Prostate gland (tissue), 2 donors: ENCODE data around the gene CACNA1H. TPM values are rescaled to one million over a fixed set of nuclear protein-coding genes. Genes with fewer than 3 reads are reported as not detected.
"Not testable (repeated sequence)": the region's sequence is repeated elsewhere in the genome, so short reads cannot be mapped to it uniquely, and the experiment has no call there.

Experiments used
- DNase-seq: peaks from one replicate; pipeline ENCODE4 v3.0.0-alpha.2; 2019; ENCODE audit warnings: low spot score
- H3K27ac ChIP-seq, 2 donors: fragments of 200-600 bp; sonication (generic); 2 replicates each; pipeline ENCODE4 v1.5.1; 2017 to 2019
- H3K27me3 ChIP-seq: fragments of 200-600 bp; sonication (generic); replicated peaks from 2 replicates; pipeline ENCODE4 v1.5.1; 2019; ENCODE audit not compliant: insufficient read depth
- H3K36me3 ChIP-seq, 2 donors: fragments of 200-600 bp; sonication (generic); 1 replicate in 1 of 2; 2 replicates in 1 of 2; pipeline versions ENCODE4 v1.5.1 to v1.8.1; 2017 to 2019
- H3K4me1 ChIP-seq: fragments of 200-600 bp; sonication (generic); replicated peaks from 2 replicates; pipeline ENCODE4 v1.5.1; 2019
- H3K4me3 ChIP-seq, 2 donors: fragments of 200-600 bp; sonication (generic); 2 replicates each; pipeline ENCODE4 v1.5.1; 2017 to 2019
- H3K9me3 ChIP-seq: fragments of 200-600 bp; sonication (generic); 2 replicates; pipeline ENCODE4 v1.5.1; 2017
- POLR2A ChIP-seq: fragments of 450-650 bp; IDR thresholded peaks from one replicate; pipeline ENCODE4 v1.6.1; 2016; ENCODE audit warnings: antibody characterized with exemption, mild to moderate bottlenecking
- POLR2AphosphoS5 ChIP-seq: sonication (generic); formaldehyde crosslinking; IDR thresholded peaks from one replicate; pipeline ENCODE4 v1.6.1; 2017; ENCODE audit warnings: antibody characterized with exemption
- whole genome bisulfite sequencing: methylation state at CpG from one replicate; pipeline ENCODE4 v1.1.5; 2018; 5-methylcytosine and 5-hydroxymethylcytosine counted together
- intact Hi-C: fragments of 100-400 bp; cut with DNase I; formaldehyde crosslinking; loops from one replicate; pipeline ENCODE4 v1.14.2; 2022
- total RNA-seq, 2 donors: library from RNA; depleted of rRNA; stranded (reverse); fragments of >200 nt; gene quantifications; one replicate each; pipeline ENCODE4 v1.1.0, GENCODE V29; 2016
- TF ChIP-seq, protein P1 (sequence below), 4 experiments: fragments of 200-600 bp in 2 of 4; fragments of 450-650 bp in 2 of 4; sonication (generic) in 2 of 4; IDR thresholded peaks; 1 replicate in 3 of 4; 2 replicates in 1 of 4; pipeline ENCODE4 v1.5.1; 2016 to 2019; ENCODE audit warnings: antibody characterized with exemption in 4 of 4, mild to moderate bottlenecking in 2 of 4, moderate library complexity in 2 of 4

CACNA1H gene
- total RNA-seq, 2 donors from 2014 or later = 32.5 to 111 TPM

DNA sequence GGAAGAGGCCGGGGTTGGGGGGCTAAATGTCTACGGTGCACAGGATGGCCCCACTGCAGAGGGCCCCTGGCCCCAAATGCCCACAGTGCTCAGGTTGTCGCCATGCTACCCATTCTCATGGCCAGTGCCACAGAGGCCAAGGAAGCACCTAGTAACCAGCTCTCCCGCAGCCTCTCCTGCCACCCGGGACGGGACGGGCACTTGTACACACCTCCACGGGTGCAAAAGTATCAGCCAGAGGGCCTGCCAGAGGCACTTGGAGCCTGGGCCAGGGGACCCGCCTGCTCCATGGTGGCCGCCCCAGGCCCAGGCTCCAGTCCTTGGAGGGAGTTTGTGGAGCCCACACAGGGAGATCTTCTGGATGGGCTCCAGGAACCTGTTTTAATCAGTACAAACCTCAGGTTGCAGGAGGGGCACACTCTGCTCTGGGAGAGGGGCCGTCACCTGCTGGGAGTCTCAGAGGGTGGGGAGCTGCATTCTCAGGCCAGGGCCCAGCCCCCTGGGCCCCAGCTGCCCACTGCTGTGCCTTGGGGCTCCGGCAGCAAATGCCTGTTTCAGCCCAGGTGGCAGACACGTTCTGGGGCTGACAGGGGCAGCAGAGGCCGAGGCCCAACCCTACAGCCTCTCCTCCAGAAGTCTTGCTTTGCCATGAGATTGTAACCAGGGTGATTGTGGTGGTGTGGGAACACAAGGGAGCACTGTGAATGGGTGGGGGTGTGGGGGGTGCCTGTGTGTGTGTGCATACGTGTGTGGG lies 110.9 kb downstream of the CACNA1H start:
- H3K27me3 ChIP-seq = peaks cover 21% of the 10 kb centered on the region
- intact Hi-C loops = no loop called here
- TF ChIP-seq, protein P1, sequence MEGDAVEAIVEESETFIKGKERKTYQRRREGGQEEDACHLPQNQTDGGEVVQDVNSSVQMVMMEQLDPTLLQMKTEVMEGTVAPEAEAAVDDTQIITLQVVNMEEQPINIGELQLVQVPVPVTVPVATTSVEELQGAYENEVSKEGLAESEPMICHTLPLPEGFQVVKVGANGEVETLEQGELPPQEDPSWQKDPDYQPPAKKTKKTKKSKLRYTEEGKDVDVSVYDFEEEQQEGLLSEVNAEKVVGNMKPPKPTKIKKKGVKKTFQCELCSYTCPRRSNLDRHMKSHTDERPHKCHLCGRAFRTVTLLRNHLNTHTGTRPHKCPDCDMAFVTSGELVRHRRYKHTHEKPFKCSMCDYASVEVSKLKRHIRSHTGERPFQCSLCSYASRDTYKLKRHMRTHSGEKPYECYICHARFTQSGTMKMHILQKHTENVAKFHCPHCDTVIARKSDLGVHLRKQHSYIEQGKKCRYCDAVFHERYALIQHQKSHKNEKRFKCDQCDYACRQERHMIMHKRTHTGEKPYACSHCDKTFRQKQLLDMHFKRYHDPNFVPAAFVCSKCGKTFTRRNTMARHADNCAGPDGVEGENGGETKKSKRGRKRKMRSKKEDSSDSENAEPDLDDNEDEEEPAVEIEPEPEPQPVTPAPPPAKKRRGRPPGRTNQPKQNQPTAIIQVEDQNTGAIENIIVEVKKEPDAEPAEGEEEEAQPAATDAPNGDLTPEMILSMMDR (IDR thresholded peaks at IDR 0.05) = no peak
- TF ChIP-seq POLR2AphosphoS5 (no peak), POLR2A (no peak)
- no peak for DNase-seq
- H3K4me1 ChIP-seq = no peaks in the 10 kb centered on the region
- 54% methylated on average over 14 of the region's 15 CpGs for WGBS
- H3K4me3 ChIP-seq = no peak overlapping the region
- no peaks in the 10 kb centered on the region for H3K9me3 ChIP-seq
- no peaks in the 10 kb centered on the region for H3K36me3 ChIP-seq
- H3K27ac ChIP-seq = no peak overlapping the region

- intact Hi-C loops = no loop called here
- Histone ChIP-seq H3K4me1 (no peaks in the 10 kb centered on the region), H3K4me3 (no peak overlapping the region), H3K36me3 (no peaks in the 10 kb centered on the region), H3K27ac (no peak overlapping the region), H3K27me3 (peaks cover 21% of the 10 kb centered on the region), H3K9me3 (no peaks in the 10 kb centered on the region)
- DNase-seq = no peak
- WGBS = 90% methylated on average over 16 of the region's 16 CpGs
- no peak for TF ChIP-seq POLR2AphosphoS5
- TF ChIP-seq, protein P1 (IDR thresholded peaks at IDR 0.05) = no peak
- TF ChIP-seq POLR2A = no peak
Observed at GRCh38 chr16:1264345-1265089, 111.6 kb downstream of the CACNA1H start.

GRCh38 chr16:1265090-1265630 lies 112.3 kb downstream of the CACNA1H start:
- H3K9me3 ChIP-seq = no peaks in the 10 kb centered on the region
- H3K4me3 ChIP-seq = no peak overlapping the region
- TF ChIP-seq, protein P1 (IDR thresholded peaks at IDR 0.05) = no peak
- no peak for TF ChIP-seq POLR2A
- peaks cover 15% of the 10 kb centered on the region for H3K27me3 ChIP-seq
- WGBS = 75% methylated on average over 13 of the region's 13 CpGs
- no peaks in the 10 kb centered on the region for H3K36me3 ChIP-seq
- H3K4me1 ChIP-seq = no peaks in the 10 kb centered on the region
- no peak overlapping the region for H3K27ac ChIP-seq
- DNase-seq = no peak
- intact Hi-C loops = no loop called here

DNA sequence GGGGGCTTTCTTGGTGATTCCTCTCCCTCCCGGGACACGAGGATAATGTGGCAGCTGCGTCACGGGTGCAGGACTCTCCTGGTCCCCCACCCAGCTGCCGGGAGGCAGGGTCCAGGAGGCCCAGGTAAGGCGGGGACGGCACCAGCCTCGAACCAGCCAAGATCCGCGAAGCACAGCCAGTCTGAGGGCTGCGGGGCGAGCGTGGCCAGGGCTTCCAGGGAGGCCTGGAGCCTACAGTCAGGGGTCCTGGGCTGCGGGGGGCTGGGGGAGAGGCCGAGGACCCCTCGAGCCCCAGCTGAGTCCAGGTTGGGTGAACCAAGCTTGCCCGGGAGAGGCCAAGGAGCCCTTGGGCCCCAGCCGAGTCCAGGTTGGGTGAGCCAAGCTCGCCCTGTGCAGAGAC lies 112.9 kb downstream of the CACNA1H start:
- 85% methylated on average over 17 of the region's 19 CpGs for WGBS
- no peaks in the 10 kb centered on the region for H3K4me1 ChIP-seq
- H3K9me3 ChIP-seq = no peaks in the 10 kb centered on the region
- H3K27ac ChIP-seq = no peak overlapping the region
- H3K4me3 ChIP-seq = no peak overlapping the region
- no peak for DNase-seq
- TF ChIP-seq POLR2A = no peak
- intact Hi-C loops = no loop called here
- H3K36me3 ChIP-seq = no peaks in the 10 kb centered on the region
- peaks cover 8% of the 10 kb centered on the region for H3K27me3 ChIP-seq

GRCh38 chr16:1269418-1269817 lies 116.5 kb downstream of the CACNA1H start:
- H3K4me1 ChIP-seq, H3K27me3 ChIP-seq, DNase-seq, H3K4me3 ChIP-seq, intact Hi-C loops, H3K36me3 ChIP-seq, H3K27ac ChIP-seq, H3K9me3 ChIP-seq: not testable (repeated sequence)
- 92% methylated on average over 7 of the region's 7 CpGs for WGBS
